Activated naive CD4-positive, alpha-beta T cell treated with anti-CD3 and anti-CD28 coated beads, Interleukin-2, amount 50 U/mL, for 16 hours (primary cell): ENCODE measurements around the gene YLPM1.
"Not testable (repeated sequence)": the region's sequence is repeated elsewhere in the genome, so short reads cannot be mapped to it uniquely, and the experiment has no call there.

Experiments used
- DNase-seq: peaks from one replicate; pipeline ENCODE4 v3.0.0-alpha.2; 2020

The YLPM1 gene, protein sequence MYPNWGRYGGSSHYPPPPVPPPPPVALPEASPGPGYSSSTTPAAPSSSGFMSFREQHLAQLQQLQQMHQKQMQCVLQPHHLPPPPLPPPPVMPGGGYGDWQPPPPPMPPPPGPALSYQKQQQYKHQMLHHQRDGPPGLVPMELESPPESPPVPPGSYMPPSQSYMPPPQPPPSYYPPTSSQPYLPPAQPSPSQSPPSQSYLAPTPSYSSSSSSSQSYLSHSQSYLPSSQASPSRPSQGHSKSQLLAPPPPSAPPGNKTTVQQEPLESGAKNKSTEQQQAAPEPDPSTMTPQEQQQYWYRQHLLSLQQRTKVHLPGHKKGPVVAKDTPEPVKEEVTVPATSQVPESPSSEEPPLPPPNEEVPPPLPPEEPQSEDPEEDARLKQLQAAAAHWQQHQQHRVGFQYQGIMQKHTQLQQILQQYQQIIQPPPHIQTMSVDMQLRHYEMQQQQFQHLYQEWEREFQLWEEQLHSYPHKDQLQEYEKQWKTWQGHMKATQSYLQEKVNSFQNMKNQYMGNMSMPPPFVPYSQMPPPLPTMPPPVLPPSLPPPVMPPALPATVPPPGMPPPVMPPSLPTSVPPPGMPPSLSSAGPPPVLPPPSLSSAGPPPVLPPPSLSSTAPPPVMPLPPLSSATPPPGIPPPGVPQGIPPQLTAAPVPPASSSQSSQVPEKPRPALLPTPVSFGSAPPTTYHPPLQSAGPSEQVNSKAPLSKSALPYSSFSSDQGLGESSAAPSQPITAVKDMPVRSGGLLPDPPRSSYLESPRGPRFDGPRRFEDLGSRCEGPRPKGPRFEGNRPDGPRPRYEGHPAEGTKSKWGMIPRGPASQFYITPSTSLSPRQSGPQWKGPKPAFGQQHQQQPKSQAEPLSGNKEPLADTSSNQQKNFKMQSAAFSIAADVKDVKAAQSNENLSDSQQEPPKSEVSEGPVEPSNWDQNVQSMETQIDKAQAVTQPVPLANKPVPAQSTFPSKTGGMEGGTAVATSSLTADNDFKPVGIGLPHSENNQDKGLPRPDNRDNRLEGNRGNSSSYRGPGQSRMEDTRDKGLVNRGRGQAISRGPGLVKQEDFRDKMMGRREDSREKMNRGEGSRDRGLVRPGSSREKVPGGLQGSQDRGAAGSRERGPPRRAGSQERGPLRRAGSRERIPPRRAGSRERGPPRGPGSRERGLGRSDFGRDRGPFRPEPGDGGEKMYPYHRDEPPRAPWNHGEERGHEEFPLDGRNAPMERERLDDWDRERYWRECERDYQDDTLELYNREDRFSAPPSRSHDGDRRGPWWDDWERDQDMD (N-terminal part only)

DNA sequence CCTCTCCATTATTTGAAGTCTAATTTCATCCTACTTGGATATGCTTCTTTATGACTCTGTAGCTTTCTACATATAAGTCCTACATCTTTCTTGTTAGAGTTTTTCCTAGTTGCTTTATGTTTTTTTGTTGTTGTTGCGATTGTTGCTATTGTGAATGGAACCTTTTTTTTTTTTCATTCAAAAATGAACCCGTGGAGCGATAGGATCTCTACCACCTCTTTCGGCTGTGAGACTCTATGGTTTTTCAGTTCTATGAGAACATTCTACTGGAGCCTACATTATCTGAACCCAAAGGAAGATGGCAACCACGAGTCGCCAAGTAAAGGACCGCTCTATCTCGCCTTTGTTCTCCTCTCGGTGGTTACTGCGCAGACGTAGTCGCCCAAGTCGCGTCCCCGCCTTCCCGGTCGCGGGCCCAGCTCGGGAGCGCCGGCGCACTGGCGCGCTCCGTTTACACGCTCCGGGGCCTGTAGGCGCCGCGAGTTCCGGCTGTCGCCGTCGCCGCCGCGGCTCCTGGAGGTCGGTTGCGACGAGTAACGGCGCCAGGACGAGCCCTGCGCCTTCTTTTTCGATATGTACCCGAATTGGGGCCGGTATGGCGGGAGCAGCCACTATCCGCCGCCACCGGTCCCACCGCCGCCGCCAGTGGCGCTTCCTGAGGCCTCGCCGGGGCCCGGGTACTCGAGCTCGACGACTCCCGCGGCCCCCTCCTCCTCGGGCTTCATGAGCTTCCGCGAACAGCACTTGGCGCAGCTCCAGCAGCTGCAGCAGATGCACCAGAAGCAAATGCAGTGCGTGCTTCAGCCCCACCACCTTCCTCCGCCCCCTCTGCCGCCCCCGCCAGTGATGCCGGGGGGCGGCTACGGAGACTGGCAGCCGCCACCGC lies at the start of gene YLPM1:
Gene YLPM1, plus strand, starts transcription at position 400 of the 886 bp plus-strand sequence. Its CDS starts 174 bp downstream, at position 574.
- DNase-seq = peak; percentile 90

DNA sequence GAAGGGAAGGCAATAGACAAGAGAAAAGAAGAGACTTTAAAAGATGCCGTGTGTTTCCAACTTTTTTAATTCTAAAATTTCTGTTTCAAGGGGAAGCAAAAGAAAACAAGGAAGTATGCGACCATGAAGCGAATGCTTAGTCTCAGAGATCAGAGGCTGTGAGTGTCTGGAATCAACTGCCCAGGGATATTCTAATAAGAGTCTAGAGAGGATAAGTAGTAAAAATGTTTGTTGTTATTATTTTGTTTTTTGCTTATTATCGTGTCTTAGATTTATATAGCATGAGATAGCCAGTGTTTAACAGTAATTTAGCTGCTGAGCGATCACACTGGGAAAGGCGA lies 49.8 kb upstream of the YLPM1 start:
- no peak for DNase-seq

DNA sequence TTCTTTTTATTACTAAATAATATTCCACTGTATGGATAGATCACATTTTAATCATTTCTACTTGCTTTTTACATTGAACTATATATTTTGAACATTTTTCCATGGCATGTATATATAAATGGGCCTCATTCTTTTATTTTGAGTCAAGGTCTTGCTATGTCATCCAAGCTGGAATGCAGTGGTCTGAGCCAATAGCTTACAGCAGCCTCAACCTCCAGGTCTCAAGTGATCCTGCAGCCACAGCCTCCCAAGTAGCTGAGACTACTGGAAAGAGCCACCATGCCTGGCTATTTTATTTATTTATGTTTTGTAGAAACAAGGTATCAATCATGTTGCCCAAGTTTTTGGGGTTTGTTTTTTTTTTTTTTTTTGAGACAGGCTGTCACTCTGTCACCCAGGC lies 42.6 kb upstream of the YLPM1 start:
- DNase-seq = no peak

DNA sequence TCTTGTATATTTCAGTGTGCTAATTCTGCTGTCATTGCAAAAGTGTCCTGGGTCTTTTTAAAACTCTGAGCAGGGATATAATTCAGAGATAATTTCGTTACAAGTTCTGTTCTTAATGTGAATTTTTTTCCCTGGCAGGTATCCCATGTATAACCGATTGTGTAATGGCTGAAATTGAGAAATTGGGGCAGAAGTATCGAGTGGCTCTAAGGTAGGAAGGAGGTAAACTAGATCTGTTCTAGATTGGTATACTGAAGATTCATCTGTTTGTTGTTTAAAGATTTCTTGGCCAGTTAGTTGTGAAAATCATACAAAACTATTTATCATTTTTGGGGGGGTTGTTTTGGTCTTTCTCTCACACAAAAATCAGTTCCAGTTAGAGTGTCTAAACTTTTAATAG lies 40.0 kb upstream of the YLPM1 start:
- DNase-seq = no peak

DNA sequence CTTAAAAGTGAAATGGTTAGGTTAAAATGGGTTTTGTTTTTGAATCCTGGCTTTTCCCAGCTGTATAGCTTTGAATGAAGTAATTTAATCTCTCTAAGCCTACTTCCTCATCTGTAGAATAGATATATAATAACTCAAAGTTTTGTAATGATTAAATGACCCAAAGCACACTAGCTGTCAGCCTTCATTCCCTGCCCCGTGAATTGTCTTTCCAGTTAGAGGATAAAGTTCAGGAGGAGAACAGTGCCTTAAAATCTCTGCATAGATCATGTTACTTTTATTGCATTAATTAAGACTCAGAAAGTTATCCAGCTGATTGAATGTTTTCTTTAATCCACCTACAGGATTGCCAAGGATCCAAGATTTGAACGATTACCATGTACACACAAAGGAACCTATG lies 30.7 kb upstream of the YLPM1 start:
- DNase-seq = no peak

DNA sequence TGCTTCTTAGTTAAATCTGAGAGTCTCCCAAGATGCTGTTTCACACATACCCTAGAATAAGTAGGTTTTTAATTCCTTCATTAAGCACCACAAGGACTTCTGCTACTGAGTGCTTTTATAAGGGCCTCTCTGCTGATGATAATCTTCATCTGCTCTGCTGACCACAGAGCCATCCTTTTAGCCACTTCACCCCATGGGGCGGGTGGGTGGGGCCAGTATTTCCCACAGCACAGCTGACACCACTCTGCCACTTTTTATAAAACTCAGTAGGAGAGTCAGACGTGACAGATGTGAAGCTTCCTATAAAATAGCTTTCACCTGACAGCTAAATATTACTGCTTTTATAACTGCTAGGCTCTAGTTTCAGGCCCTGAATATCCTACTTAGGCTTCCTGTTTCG lies 29.9 kb upstream of the YLPM1 start:
- DNase-seq = no peak

DNA sequence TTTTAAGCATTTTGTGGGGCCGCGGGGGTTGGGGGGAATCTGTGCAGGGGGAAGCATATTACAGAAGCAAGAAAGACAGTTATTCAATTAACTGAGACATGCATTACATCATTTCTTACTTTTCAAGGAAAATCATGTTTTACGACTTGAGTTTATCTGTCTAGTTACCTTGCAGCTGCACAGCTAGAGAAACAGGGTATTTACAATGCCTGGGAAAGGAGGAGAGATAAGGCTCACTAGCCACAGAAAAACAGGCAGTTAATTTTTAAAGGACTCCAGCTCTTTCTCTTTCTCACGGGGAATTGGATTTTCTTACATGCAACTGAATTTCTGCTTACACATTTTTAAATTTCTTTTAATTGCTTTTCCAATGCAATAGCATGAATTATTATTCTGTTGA lies 28.0 kb upstream of the YLPM1 start:
- no peak for DNase-seq

DNA sequence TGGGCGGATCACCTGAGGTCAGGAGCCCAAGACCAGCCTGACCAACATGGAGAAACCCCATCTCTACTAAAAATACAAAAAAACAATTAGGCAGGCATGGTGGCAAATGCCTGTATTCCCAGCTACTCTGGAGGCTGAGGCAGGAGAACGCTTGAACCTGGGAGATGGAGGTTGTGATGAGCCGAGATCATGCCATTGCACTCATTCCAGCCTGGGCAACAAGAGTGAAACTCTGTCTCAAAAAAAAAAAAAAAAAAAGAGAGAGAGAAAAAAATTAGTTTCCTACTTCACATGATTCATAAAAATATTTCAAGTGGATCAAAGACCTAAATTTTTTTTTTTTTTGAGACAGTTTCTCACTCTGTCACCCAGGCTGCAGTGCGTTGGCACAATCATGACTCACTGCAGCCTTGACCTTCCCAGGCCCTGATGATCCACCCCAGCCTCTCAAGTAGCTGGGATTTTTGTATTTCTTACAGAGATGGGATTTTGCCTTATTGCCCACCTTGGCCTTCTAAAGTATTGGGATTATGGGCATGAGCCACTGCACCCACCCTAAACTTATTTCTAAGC lies 25.3 kb upstream of the YLPM1 start:
- DNase-seq = no peak

DNA sequence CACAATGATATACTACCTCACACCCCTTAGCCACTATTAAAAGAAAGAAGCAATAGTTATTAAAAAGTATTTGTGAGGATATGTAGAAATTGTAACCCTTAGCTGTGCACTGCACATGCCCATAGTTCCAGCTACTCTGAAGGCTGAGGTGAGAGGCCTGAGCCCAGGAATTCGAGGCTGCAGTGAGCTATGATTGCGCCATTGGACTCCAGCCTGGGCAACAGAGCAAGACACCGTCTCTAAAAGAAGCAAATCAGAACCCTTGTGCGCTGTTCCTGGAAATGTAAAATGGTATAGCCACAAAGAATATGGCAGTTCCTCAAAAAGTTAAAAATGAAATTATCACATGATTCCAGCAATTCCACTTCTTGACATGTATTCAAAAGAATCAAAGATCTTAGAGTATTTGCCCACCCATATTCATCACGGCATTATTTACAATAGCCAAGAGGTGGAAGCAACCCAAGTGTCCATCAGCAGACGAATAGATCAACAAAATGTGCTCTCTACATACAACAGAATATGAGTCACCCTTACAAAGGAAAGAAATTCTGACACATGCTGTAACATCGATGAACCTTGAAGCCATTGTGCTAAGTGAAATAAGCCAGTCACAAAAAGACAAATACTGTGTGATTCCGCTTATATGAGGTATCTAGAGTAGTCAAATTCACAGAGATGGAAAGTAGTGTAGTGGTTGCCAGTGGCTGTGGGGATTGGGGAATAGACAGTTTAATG lies 23.7 kb upstream of the YLPM1 start:
- DNase-seq = no peak

DNA sequence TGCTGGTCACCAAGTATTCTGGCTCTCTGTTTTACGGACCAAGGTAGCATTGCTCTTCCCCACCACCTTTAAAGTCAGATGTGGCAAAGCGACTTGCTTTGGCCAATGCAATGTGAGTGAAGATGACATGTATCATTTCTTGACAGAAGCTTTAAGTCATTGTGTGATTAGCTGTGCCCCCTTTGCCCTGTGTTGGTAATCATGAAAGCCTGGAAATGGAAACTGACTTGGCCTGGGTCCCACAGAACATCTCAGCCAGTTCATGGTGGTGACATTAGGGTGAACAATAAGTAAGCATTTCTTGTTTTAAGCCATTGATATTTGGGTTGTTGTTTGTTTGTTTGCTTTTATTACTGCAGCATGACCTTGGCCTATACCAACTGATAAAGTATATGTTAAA lies 15.9 kb upstream of the YLPM1 start:
- DNase-seq = no peak

DNA sequence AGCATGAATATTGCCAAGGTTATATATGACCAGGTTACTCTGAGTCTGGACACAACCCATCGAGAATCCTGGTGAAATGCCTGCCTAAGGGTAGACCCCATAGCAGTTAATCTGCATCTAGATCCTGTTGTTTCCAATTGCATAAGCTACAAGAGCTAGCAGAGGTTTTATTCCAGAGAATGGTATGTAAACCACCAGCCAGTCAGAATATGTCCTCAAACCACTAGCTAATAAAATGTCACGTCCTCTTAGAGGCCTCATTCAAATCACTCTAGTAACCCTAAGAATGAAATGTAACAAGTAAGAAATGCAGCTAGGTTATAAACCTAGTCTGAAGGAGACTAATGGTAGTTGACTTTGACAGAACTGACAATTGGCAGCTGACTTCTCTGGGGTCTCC lies 9.0 kb upstream of the YLPM1 start:
- DNase-seq = no peak

DNA sequence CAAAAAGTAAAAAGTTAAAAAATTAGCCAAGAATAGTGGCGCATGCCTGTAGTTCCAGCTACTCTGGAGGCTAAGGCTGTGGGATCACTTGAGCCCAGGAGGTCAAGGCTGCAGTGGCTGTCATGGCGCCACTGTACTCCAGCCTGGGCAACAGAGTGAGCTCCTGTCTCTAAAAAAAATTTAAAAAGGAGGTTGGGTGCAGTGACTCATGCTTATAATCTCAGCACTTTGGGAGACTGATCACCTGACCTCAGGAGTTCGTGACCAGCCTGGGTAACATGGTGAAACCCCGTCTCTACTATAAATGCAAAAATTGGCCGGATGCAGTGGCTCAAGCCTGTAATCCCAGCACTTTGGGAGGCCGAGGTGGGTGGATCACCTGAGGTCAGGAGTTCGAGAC lies 8.2 kb upstream of the YLPM1 start:
- DNase-seq = no peak

DNA sequence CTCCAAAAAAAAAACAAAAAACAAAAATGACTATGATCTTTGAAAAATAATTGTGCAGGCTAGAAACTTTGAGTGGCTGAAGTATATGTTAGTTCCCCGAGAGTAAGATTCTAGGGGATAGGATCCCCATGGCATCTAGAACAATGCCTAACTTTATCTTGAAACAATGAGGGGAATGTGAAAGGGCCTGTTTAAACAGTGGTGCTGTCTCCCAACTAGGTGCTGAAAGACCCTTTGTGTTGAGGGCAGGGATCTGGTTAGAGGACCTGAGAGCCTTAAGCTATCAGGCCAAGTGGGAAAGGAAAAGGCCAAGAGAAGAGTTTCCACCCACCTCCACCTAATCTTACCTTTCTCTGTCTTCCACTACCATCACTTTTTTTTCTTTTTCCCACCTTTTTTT lies 6.8 kb upstream of the YLPM1 start:
- no peak for DNase-seq

DNA sequence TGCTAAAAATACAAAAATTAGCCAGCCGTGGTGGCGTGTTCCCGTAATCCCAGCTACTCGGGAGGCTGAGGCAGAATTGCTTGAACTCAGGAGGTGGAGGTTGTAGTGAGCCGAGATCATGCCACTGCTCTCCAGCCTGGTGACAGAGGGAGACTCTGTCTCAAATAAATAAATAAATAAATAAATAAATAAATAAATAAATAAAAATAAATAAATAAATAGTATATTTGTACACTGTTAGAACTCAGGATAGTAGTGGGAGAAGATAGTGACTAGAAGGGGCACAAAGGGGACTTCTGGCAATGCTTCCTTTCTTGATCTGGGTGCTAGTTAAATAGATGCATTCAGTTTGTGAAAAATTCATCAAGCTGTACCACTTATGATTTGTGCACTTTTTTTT lies 4.6 kb upstream of the YLPM1 start:
- DNase-seq = not testable (repeated sequence)

DNA sequence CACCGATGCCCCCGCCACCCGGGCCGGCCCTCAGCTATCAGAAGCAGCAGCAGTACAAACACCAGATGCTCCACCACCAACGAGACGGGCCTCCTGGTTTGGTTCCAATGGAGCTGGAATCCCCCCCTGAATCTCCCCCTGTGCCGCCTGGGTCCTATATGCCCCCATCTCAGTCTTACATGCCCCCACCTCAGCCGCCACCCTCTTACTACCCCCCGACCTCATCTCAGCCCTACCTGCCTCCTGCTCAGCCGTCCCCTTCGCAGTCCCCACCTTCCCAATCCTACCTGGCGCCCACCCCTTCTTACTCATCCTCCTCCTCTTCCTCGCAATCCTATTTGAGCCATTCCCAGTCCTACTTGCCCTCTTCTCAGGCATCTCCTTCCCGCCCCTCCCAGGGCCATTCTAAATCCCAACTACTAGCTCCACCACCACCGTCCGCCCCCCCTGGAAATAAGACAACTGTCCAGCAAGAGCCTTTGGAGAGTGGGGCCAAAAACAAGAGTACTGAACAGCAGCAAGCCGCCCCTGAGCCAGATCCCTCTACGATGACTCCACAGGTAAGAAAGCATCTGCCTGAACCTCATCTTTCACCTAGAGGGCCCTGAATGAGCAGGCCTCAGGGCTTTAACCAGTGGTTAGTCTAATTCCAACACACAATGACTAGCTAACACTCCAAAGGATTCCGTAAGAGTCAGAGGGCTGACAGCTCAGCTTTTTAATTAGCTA lies 851 bp downstream of the YLPM1 start:
- DNase-seq = peak; percentile 15

DNA sequence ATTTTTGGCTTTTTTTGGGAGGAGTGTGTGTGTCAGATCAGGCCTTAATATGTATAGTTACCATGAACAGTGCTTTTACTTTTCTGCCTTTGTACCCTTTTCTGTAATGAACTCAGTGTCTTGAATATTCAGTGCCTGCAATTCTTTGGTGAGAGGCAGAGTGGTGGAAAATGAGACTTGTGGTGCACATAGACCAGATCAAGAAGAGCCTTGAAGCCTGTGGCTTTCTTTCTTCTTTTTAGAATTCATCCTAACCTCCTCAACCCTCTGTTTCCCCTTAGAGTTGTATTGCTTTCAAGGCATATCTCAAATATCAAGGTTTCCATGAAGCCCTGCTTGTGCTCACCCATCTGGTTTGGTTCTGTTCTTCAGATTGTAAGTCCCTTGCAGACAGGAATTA lies 2.6 kb downstream of the YLPM1 start:
- DNase-seq = no peak

DNA sequence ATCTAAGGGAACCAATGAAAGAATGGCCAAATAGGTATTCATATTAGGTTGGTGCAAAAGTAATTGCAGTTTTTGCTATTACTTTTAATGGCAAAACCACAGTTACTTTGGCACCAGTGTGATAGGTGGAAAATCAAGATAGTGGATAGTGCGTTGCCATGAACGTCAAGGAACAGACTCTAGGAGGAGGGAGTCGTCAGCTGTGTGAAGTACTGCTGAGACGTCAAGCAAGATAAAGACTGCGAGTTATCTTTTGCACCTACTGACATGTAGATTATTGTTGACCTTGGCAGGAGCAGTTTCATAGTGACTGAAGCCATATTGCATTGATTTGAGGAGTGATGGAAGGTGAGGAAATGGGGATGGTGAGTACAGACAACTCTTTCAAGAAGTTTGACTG lies 8.3 kb downstream of the YLPM1 start:
- DNase-seq = no peak

DNA sequence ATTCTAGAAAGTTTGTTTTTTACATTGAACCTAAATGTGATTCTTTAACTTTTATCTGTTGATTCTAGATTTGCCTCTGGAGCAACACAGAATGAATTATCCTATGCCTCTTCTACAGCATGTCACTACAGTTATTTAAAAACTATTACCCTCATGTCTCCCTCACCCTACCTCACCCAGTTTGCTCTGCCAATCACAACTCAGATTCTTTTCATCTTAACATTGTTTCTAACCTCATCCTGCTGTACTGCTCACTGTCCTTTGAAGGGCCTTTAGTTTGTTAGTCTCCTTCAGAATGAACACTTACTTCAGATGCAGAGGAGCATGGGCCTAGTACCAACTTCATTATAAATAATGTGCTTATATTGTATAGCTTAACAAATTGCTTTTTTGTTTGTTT lies 21.5 kb downstream of the YLPM1 start:
- no peak for DNase-seq

DNA sequence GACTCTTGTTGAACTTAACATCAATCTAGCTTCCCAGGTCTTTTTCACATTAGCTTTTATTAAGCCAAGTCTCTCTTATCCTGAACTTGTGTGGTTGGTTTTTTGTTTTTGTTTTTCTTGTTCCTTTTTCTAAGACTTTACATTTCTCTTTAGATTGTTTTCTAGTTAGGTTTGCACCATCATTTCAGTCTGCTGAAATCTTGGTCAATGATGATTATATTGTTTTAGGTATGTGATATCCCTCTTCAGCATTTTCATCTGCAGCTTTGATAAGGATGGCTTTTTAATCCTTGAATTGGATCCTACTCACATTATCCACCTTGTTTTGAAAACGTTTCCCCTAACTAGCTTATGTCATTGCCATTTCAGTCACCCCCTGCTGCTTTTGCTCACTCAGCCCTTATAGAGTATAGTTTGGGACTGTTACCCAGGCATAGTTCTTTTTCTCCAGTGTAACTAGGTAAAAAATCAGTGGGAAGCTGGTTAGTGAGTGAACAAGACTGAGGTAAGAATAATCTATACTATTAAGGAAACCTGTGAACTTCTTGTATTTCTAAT lies 22.0 kb downstream of the YLPM1 start:
- no peak for DNase-seq

DNA sequence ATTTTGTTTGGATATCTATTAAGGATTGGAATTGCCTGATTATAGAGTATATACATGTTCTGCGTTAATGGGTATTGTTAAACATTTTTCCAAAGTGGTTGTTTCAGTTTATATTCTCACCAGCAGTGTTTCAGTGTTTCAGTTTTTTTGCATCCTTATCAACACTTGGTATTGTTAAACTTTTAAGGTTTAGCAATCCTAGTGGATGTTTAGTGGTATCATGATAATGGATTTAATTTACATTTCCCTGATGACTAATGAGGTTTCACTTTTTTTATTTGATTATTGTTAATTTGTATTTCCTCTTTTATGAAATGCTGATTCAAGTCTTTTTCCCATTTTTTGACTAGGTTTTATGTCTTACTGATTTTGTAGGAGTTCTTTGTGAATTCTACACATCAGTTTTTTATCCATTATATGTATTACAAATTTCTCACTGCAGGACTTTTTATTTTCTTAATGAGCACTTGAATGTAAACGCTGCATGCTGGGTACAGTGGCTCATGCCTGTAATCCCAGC lies 23.7 kb downstream of the YLPM1 start:
- no peak for DNase-seq
